Measurements from ENCODE around the gene EBLN2. TPM values are rescaled to one million over a fixed set of nuclear protein-coding genes. Genes with fewer than 3 reads are reported as not detected.

The EBLN2 gene
- total RNA-seq = 15.2 TPM

DNA sequence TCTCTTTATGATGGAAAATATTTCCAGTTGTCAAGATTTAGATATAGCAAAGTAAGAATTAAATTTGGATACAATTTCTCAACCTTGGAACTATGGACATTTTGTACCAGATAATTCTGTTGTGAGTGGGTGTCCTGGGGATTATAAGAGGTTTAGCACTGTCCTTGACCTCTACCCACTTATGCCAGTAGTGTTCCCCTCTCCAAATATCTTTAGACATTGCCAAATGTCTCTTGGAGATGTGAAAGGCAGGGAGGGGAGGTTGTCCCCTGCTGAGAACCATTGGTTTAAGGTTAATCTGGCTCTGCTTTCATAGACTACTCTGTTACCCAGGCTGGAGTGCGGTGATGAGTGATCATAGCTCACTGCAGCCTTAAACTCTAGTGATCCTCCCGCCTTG lies at the start of gene EBLN2:
Gene EBLN2, plus strand, starts transcription at position 244 of the 400 bp plus-strand sequence. CDS start 423 bp downstream, outside the sequence.

Other genes starting within 250 kb of the EBLN2 start
- gene SHQ1, start 213.2 kb upstream of the EBLN2 start, total RNA-seq = 26.1 TPM
- 33.9 TPM for gene GXYLT2, start 173.6 kb upstream of the EBLN2 start, total RNA-seq
- 125 TPM for gene PPP4R2, start 64.8 kb upstream of the EBLN2 start, total RNA-seq